Measurements from ENCODE around the gene CNNM3.

CNNM3 gene

GRCh38 chr2:96810783-96811192 lies 5.3 kb upstream of the CNNM3 start:
- Histone ChIP-seq H3K79me2 (ENCODE audit: control insufficient read depth, insufficient read depth, low read length) (no peaks in the 10 kb centered on the region), H3K4ac (ENCODE audit: low read depth, low read length) (no peak overlapping the region), H3K27me3 (ENCODE audit: insufficient read depth, low read length, poor library complexity) (no peaks in the 10 kb centered on the region), H2BK120ac (ENCODE audit: low read depth, low read length) (no peak overlapping the region), H3K18ac (ENCODE audit: low read length) (no peak overlapping the region), H4K5ac (ENCODE audit: low read length) (no peak overlapping the region), H3K79me1 (ENCODE audit: low read length) (no peaks in the 10 kb centered on the region), H3K36me3 (ENCODE audit: control insufficient read depth, insufficient read depth, low read length) (peaks cover 2% of the 10 kb centered on the region), H3K27ac (ENCODE audit: low read depth, low read length) (no peak overlapping the region), H2BK5ac (ENCODE audit: low read length) (no peak overlapping the region), H3K9ac (ENCODE audit: low read length) (no peak overlapping the region), H3K4me3 (ENCODE audit: low read length) (no peak overlapping the region), H3K4me1 (ENCODE audit: control insufficient read depth, low read depth, low read length) (no peaks in the 10 kb centered on the region), H2BK15ac (replicated peaks; ENCODE audit: low read depth) (no peak overlapping the region), H3K23ac (ENCODE audit: low read length) (no peak overlapping the region), H3K4me2 (ENCODE audit: low read length) (no peak overlapping the region), H4K8ac (ENCODE audit: low read depth, low read length) (no peak overlapping the region), H3K56ac (ENCODE audit: low read length) (no peak overlapping the region), H2AK5ac (ENCODE audit: low read length) (no peak overlapping the region)
- WGBS (ENCODE audit: extremely low coverage, insufficient coverage, low lambda C conversion rate): no CpG with 5 or more reads among the region's 5 CpGs
- no peak for DNase-seq

- H3K4me3 ChIP-seq (ENCODE audit: low read length): no peak overlapping the region
- no peak overlapping the region for H3K27ac ChIP-seq (ENCODE audit: low read depth, low read length)
- H2BK120ac ChIP-seq (ENCODE audit: low read depth, low read length): no peak overlapping the region
- no peak overlapping the region for H3K23ac ChIP-seq (ENCODE audit: low read length)
- no CpG with 5 or more reads among the region's 3 CpGs for WGBS (ENCODE audit: extremely low coverage, insufficient coverage, low lambda C conversion rate)
- no peak overlapping the region for H2AK5ac ChIP-seq (ENCODE audit: low read length)
- peaks cover 2% of the 10 kb centered on the region for H3K36me3 ChIP-seq (ENCODE audit: control insufficient read depth, insufficient read depth, low read length)
- H3K79me2 ChIP-seq (ENCODE audit: control insufficient read depth, insufficient read depth, low read length): no peaks in the 10 kb centered on the region
- H3K4me2 ChIP-seq (ENCODE audit: low read length): no peak overlapping the region
- H3K4me1 ChIP-seq (ENCODE audit: control insufficient read depth, low read depth, low read length): no peaks in the 10 kb centered on the region
- H3K18ac ChIP-seq (ENCODE audit: low read length): no peak overlapping the region
- H4K5ac ChIP-seq (ENCODE audit: low read length): no peak overlapping the region
- H3K9ac ChIP-seq (ENCODE audit: low read length): no peak overlapping the region
- no peak overlapping the region for H4K8ac ChIP-seq (ENCODE audit: low read depth, low read length)
- no peaks in the 10 kb centered on the region for H3K27me3 ChIP-seq (ENCODE audit: insufficient read depth, low read length, poor library complexity)
- no peak for DNase-seq
- no peaks in the 10 kb centered on the region for H3K79me1 ChIP-seq (ENCODE audit: low read length)
- H2BK5ac ChIP-seq (ENCODE audit: low read length): no peak overlapping the region
- H3K4ac ChIP-seq (ENCODE audit: low read depth, low read length): no peak overlapping the region
- H3K56ac ChIP-seq (ENCODE audit: low read length): no peak overlapping the region
- no peak overlapping the region for H2BK15ac ChIP-seq (replicated peaks; ENCODE audit: low read depth)
Observed at GRCh38 chr2:96811917-96812316, 4.2 kb upstream of the CNNM3 start.

GRCh38 chr2:96813656-96814055 lies 2.4 kb upstream of the CNNM3 start:
- H3K4me2 ChIP-seq (ENCODE audit: low read length): no peak overlapping the region
- no peak overlapping the region for H3K4ac ChIP-seq (ENCODE audit: low read depth, low read length)
- H4K5ac ChIP-seq (ENCODE audit: low read length): no peak overlapping the region
- WGBS (ENCODE audit: extremely low coverage, insufficient coverage, low lambda C conversion rate): no CpG with 5 or more reads among the region's 4 CpGs
- H3K79me1 ChIP-seq (ENCODE audit: low read length): peaks cover 4% of the 10 kb centered on the region
- no peak overlapping the region for H3K23ac ChIP-seq (ENCODE audit: low read length)
- H3K27me3 ChIP-seq (ENCODE audit: insufficient read depth, low read length, poor library complexity): no peaks in the 10 kb centered on the region
- no peak overlapping the region for H2BK5ac ChIP-seq (ENCODE audit: low read length)
- H4K8ac ChIP-seq (ENCODE audit: low read depth, low read length): no peak overlapping the region
- H3K27ac ChIP-seq (ENCODE audit: low read depth, low read length): no peak overlapping the region
- no peak overlapping the region for H2BK15ac ChIP-seq (replicated peaks; ENCODE audit: low read depth)
- H3K79me2 ChIP-seq (ENCODE audit: control insufficient read depth, insufficient read depth, low read length): peaks cover 13% of the 10 kb centered on the region
- peaks cover 2% of the 10 kb centered on the region for H3K36me3 ChIP-seq (ENCODE audit: control insufficient read depth, insufficient read depth, low read length)
- H3K9ac ChIP-seq (ENCODE audit: low read length): no peak overlapping the region
- H2AK5ac ChIP-seq (ENCODE audit: low read length): no peak overlapping the region
- no peak overlapping the region for H3K56ac ChIP-seq (ENCODE audit: low read length)
- H3K4me3 ChIP-seq (ENCODE audit: low read length): no peak overlapping the region
- no peak overlapping the region for H3K18ac ChIP-seq (ENCODE audit: low read length)
- peaks cover 5% of the 10 kb centered on the region for H3K4me1 ChIP-seq (ENCODE audit: control insufficient read depth, low read depth, low read length)
- no peak overlapping the region for H2BK120ac ChIP-seq (ENCODE audit: low read depth, low read length)
- DNase-seq: no peak

- H3K9ac ChIP-seq (ENCODE audit: low read length): peak overlapping the region; percentile 38
- no peak overlapping the region for H3K18ac ChIP-seq (ENCODE audit: low read length)
- H4K5ac ChIP-seq (ENCODE audit: low read length): no peak overlapping the region
- H2BK120ac ChIP-seq (ENCODE audit: low read depth, low read length): no peak overlapping the region
- no peak overlapping the region for H2AK5ac ChIP-seq (ENCODE audit: low read length)
- H3K79me2 ChIP-seq (ENCODE audit: control insufficient read depth, insufficient read depth, low read length): peaks cover 26% of the 10 kb centered on the region
- DNase-seq: peak; percentile 82
- H3K56ac ChIP-seq (ENCODE audit: low read length): peak overlapping the region; percentile 86
- H3K4ac ChIP-seq (ENCODE audit: low read depth, low read length): no peak overlapping the region
- peak overlapping the region; percentile 92 for H3K4me2 ChIP-seq (ENCODE audit: low read length)
- no peak overlapping the region for H3K23ac ChIP-seq (ENCODE audit: low read length)
- no peak overlapping the region for H3K27ac ChIP-seq (ENCODE audit: low read depth, low read length)
- no peaks in the 10 kb centered on the region for H3K27me3 ChIP-seq (ENCODE audit: insufficient read depth, low read length, poor library complexity)
- WGBS (ENCODE audit: extremely low coverage, insufficient coverage, low lambda C conversion rate): no CpG with 5 or more reads among the region's 60 CpGs
- H4K8ac ChIP-seq (ENCODE audit: low read depth, low read length): no peak overlapping the region
- no peak overlapping the region for H2BK15ac ChIP-seq (replicated peaks; ENCODE audit: low read depth)
- H3K79me1 ChIP-seq (ENCODE audit: low read length): peaks cover 15% of the 10 kb centered on the region
- H2BK5ac ChIP-seq (ENCODE audit: low read length): no peak overlapping the region
- H3K4me3 ChIP-seq (ENCODE audit: low read length): peak overlapping the region; percentile 9
- H3K36me3 ChIP-seq (ENCODE audit: control insufficient read depth, insufficient read depth, low read length): no peaks in the 10 kb centered on the region
- H3K4me1 ChIP-seq (ENCODE audit: control insufficient read depth, low read depth, low read length): peaks cover 10% of the 10 kb centered on the region
Observed at GRCh38 chr2:96815326-96816126, 542 bp upstream of the CNNM3 start.

- peak overlapping the region; percentile 99 for H3K4me2 ChIP-seq (ENCODE audit: low read length)
Observed at GRCh38 chr2:96816836-96817702, 1.0 kb downstream of the CNNM3 start.

More at GRCh38 chr2:96816836-96817702, 1.0 kb downstream of the CNNM3 start:
- no peak for DNase-seq
- peaks cover 10% of the 10 kb centered on the region for H3K4me1 ChIP-seq (ENCODE audit: control insufficient read depth, low read depth, low read length)
- H3K23ac ChIP-seq (ENCODE audit: low read length): no peak overlapping the region
- H2BK5ac ChIP-seq (ENCODE audit: low read length): no peak overlapping the region
- no peak overlapping the region for H2BK120ac ChIP-seq (ENCODE audit: low read depth, low read length)
- H3K27me3 ChIP-seq (ENCODE audit: insufficient read depth, low read length, poor library complexity): no peaks in the 10 kb centered on the region
- no peak overlapping the region for H4K5ac ChIP-seq (ENCODE audit: low read length)
- no peak overlapping the region for H2AK5ac ChIP-seq (ENCODE audit: low read length)
- no peak overlapping the region for H4K8ac ChIP-seq (ENCODE audit: low read depth, low read length)
- peak overlapping the region; percentile 98 for H3K56ac ChIP-seq (ENCODE audit: low read length)
- no peak overlapping the region for H2BK15ac ChIP-seq (replicated peaks; ENCODE audit: low read depth)
- no peak overlapping the region for H3K27ac ChIP-seq (ENCODE audit: low read depth, low read length)
- no peak overlapping the region for H3K4ac ChIP-seq (ENCODE audit: low read depth, low read length)
- peaks cover 18% of the 10 kb centered on the region for H3K79me1 ChIP-seq (ENCODE audit: low read length)
- H3K9ac ChIP-seq (ENCODE audit: low read length): peak overlapping the region; percentile 77
- peaks cover 34% of the 10 kb centered on the region for H3K79me2 ChIP-seq (ENCODE audit: control insufficient read depth, insufficient read depth, low read length)
- WGBS (ENCODE audit: extremely low coverage, insufficient coverage, low lambda C conversion rate): no CpG with 5 or more reads among the region's 89 CpGs
- H3K18ac ChIP-seq (ENCODE audit: low read length): no peak overlapping the region
- peak overlapping the region; percentile 62 for H3K4me3 ChIP-seq (ENCODE audit: low read length)
- no peaks in the 10 kb centered on the region for H3K36me3 ChIP-seq (ENCODE audit: control insufficient read depth, insufficient read depth, low read length)

All from mesendoderm (in vitro differentiated cells).